ENCODE measurements around the gene CCDC167.

The CCDC167 gene

GRCh38 chr6:37489697-37490336 is 9.9 kb downstream of the CCDC167 start:
- H3K4me3 ChIP-seq (ENCODE audit: control insufficient read depth, low read depth, low read length) = no peak overlapping the region
- DNase-seq (ENCODE audit: low read depth) = no peak
- no peak for TF ChIP-seq CTCF (IDR thresholded peaks at IDR 0.05; ENCODE audit: control insufficient read depth, insufficient read depth, low read depth, low read length, missing control alignments)

- H3K4me3 ChIP-seq (ENCODE audit: control insufficient read depth, low read depth, low read length) = no peak overlapping the region
- no peak for DNase-seq (ENCODE audit: low read depth)
- TF ChIP-seq CTCF (IDR thresholded peaks at IDR 0.05; ENCODE audit: control insufficient read depth, insufficient read depth, low read depth, low read length, missing control alignments) = no peak
These were observed 11.2 kb downstream of the CCDC167 start for GRCh38 chr6:37488476-37488875.

- TF ChIP-seq CTCF (IDR thresholded peaks at IDR 0.05; ENCODE audit: control insufficient read depth, insufficient read depth, low read depth, low read length, missing control alignments) = no peak
- no peak overlapping the region for H3K4me3 ChIP-seq (ENCODE audit: control insufficient read depth, low read depth, low read length)
- DNase-seq (ENCODE audit: low read depth) = no peak
These were observed 11.9 kb downstream of the CCDC167 start for GRCh38 chr6:37487591-37488380.

- DNase-seq (ENCODE audit: low read depth) = no peak
- no peak for TF ChIP-seq CTCF (IDR thresholded peaks at IDR 0.05; ENCODE audit: control insufficient read depth, insufficient read depth, low read depth, low read length, missing control alignments)
- no peak overlapping the region for H3K4me3 ChIP-seq (ENCODE audit: control insufficient read depth, low read depth, low read length)
These were observed 13.4 kb downstream of the CCDC167 start for GRCh38 chr6:37486121-37486839.

- no peak overlapping the region for H3K4me3 ChIP-seq (ENCODE audit: control insufficient read depth, low read depth, low read length)
- TF ChIP-seq CTCF (IDR thresholded peaks at IDR 0.05; ENCODE audit: control insufficient read depth, insufficient read depth, low read depth, low read length, missing control alignments) = peak; percentile 14
- no peak for DNase-seq (ENCODE audit: low read depth)
These were observed 14.4 kb downstream of the CCDC167 start for GRCh38 chr6:37485291-37485702.

- no peak for DNase-seq (ENCODE audit: low read depth)
- no peak for TF ChIP-seq CTCF (IDR thresholded peaks at IDR 0.05; ENCODE audit: control insufficient read depth, insufficient read depth, low read depth, low read length, missing control alignments)
These were observed 14.9 kb downstream of the CCDC167 start for GRCh38 chr6:37484786-37485170.

More at GRCh38 chr6:37484786-37485170, 14.9 kb downstream of the CCDC167 start:
- no peak overlapping the region for H3K4me3 ChIP-seq (ENCODE audit: control insufficient read depth, low read depth, low read length)
